HCT116 (cell line): ENCODE results near the gene ADGRB3. TPM values are rescaled to one million over a fixed set of nuclear protein-coding genes. Genes with fewer than 3 reads are reported as not detected.

Source experiments
- ATAC-seq: fragments of 200-7000 bp; cut with Tn5 transposase; 2 replicates; pipeline ENCODE4 v1.9.1; 2020; ENCODE audit warnings: mild to moderate bottlenecking, moderate library complexity
- BruUV-seq: library from RNA; stranded (reverse); fragments of 400-500 nt; replicated peaks from 2 replicates; lab custom pipeline; 2021; lab: Mats Ljungman, UMichigan
- CTCF ChIA-PET: fragments of 300-600 bp; sonication (Branson Sonifier 250); formaldehyde crosslinking; loops from one replicate; lab custom pipeline; 2021; ENCODE audit warnings: antibody characterized with exemption; lab: Charles Lee
- POLR2A ChIA-PET: fragments of 300-600, 350-600 bp; sonication (Branson Sonifier 250); formaldehyde crosslinking; loops from one replicate; lab custom pipeline; 2021; ENCODE audit warnings: antibody characterized with exemption; lab: Charles Lee
- RAD21 ChIA-PET, 2 experiments: fragments of 300-600 bp; sonication (Branson Sonifier 250); formaldehyde crosslinking; loops; one replicate each; lab custom pipeline; 2023; ENCODE audit warnings: low total read pairs in 2 of 2; ENCODE audit not compliant: uncharacterized antibody in 2 of 2, unreplicated experiment in 2 of 2, low non-redundant PET in 1 of 2; lab: Charles Lee
- DNase-seq: peaks from one replicate; pipeline ENCODE4 v3.0.0-alpha.2; 2010; ENCODE audit warnings: low read depth, low spot score
- H2AFZ ChIP-seq: fragments of 200-600 bp; shearing (Covaris generic), sonication (generic); 2 replicates; pipeline ENCODE4 v1.6.1; 2017; ENCODE audit warnings: low read depth, mixed run types, mixed read lengths, antibody characterized with exemption, low read length; ENCODE audit not compliant: poor library complexity, severe bottlenecking
- H3K27ac ChIP-seq: 2 replicates; pipeline ENCODE4 v1.5.1; 2012; ENCODE audit warnings: low read depth, low read length
- H3K27me3 ChIP-seq: fragments of 200-600 bp; sonication (generic); 2 replicates; pipeline ENCODE4 v1.6.1; 2016; ENCODE audit warnings: mixed run types, low read length, mixed read lengths; ENCODE audit not compliant: insufficient read depth
- H3K36me3 ChIP-seq, 2 experiments: fragments of 200-500 bp in 1 of 2; fragments of 200-600 bp in 1 of 2; sonication (Bioruptor generic) in 1 of 2; sonication (generic) in 1 of 2; 2 replicates each; pipeline versions ENCODE4 v1.5.1 to v1.6.1; 2014 to 2016; ENCODE audit warnings: low read length in 2 of 2, inconsistent platforms in 1 of 2, mixed read lengths in 1 of 2, mixed run types in 1 of 2; ENCODE audit not compliant: insufficient read depth in 2 of 2, control insufficient read depth in 1 of 2
- H3K4me1 ChIP-seq, 2 experiments: fragments of 200-600 bp in 1 of 2; sonication (generic) in 1 of 2; 2 replicates each; pipeline versions ENCODE4 v1.5.1 to v1.6.1; 2012 to 2017; ENCODE audit warnings: low read length in 2 of 2, inconsistent platforms in 1 of 2, mild to moderate bottlenecking in 1 of 2, mixed read lengths in 1 of 2, mixed run types in 1 of 2, moderate library complexity in 1 of 2; ENCODE audit not compliant: insufficient read depth in 2 of 2, control insufficient read depth in 1 of 2
- H3K4me2 ChIP-seq: fragments of 200-600 bp; sonication (generic); 2 replicates; pipeline ENCODE4 v1.6.1; 2017; ENCODE audit warnings: mixed run types, low read length, mixed read lengths
- H3K4me3 ChIP-seq, 2 experiments: fragments of 200-600 bp in 1 of 2; sonication (generic) in 1 of 2; replicated peaks in 1 of 2; 2 replicates each; pipeline ENCODE4 v1.5.1; 2011 to 2016; ENCODE audit warnings: low read length in 2 of 2, control low read depth in 1 of 2, low read depth in 1 of 2, mild to moderate bottlenecking in 1 of 2, mixed read lengths in 1 of 2, mixed run types in 1 of 2
- H3K79me2 ChIP-seq: fragments of 200-600 bp; sonication (generic); 2 replicates; pipeline ENCODE4 v1.6.1; 2017; ENCODE audit warnings: mild to moderate bottlenecking, mixed run types, low read length, moderate library complexity, mixed read lengths; ENCODE audit not compliant: insufficient read depth
- H3K9ac ChIP-seq: fragments of 200-600 bp; sonication (generic); 2 replicates; pipeline ENCODE4 v1.6.1; 2016; ENCODE audit warnings: low read length, mixed read lengths
- H3K9me2 ChIP-seq: fragments of 200-600 bp; sonication (generic), shearing (Covaris generic); 2 replicates; pipeline ENCODE4 v1.6.1; 2017; ENCODE audit warnings: mixed run types, mild to moderate bottlenecking, moderate library complexity; ENCODE audit not compliant: insufficient read depth
- H3K9me3 ChIP-seq, 2 experiments: fragments of 200-500 bp in 1 of 2; fragments of 200-600 bp in 1 of 2; sonication (Bioruptor generic) in 1 of 2; sonication (generic) in 1 of 2; 2 replicates each; pipeline ENCODE4 v1.6.1; 2014 to 2017; ENCODE audit warnings: low read length in 2 of 2, mixed read lengths in 2 of 2, inconsistent platforms in 1 of 2, low read depth in 1 of 2, mild to moderate bottlenecking in 1 of 2, mixed run types in 1 of 2, moderate library complexity in 1 of 2; ENCODE audit not compliant: control insufficient read depth in 1 of 2, insufficient read depth in 1 of 2
- H4K20me1 ChIP-seq: fragments of 200-600 bp; sonication (generic), shearing (Covaris generic); 2 replicates; pipeline ENCODE4 v1.6.1; 2017; ENCODE audit warnings: mixed run types, mild to moderate bottlenecking, moderate library complexity; ENCODE audit not compliant: insufficient read depth
- CBX3 ChIP-seq: IDR thresholded peaks from 2 replicates; pipeline ENCODE4 v1.6.1; 2012; ENCODE audit warnings: low read depth
- CEBPB ChIP-seq: IDR thresholded peaks from 2 replicates; pipeline ENCODE4 v1.6.1; 2012; ENCODE audit warnings: low read depth
- EGR1 ChIP-seq: IDR thresholded peaks from 2 replicates; pipeline ENCODE4 v1.6.1; 2012; ENCODE audit warnings: low read depth
- ELF1 ChIP-seq: IDR thresholded peaks from 2 replicates; pipeline ENCODE4 v1.6.1; 2012; ENCODE audit warnings: low read depth, borderline replicate concordance
- EZH2 ChIP-seq: fragments of 200-600 bp; sonication (generic); IDR thresholded peaks from 2 replicates; pipeline ENCODE4 v1.6.1; 2017; ENCODE audit warnings: antibody characterized with exemption, mixed run types
- EZH2phosphoT487 ChIP-seq: fragments of 200-600 bp; IDR thresholded peaks from 2 replicates; pipeline ENCODE4 v1.6.1; 2018; ENCODE audit warnings: antibody characterized with exemption, borderline replicate concordance
- FOSL1 ChIP-seq: IDR thresholded peaks from 2 replicates; pipeline ENCODE4 v1.6.1; 2012; ENCODE audit warnings: low read depth
- POLR2A ChIP-seq: IDR thresholded peaks from 2 replicates; pipeline ENCODE4 v1.7.0; 2011; ENCODE audit warnings: borderline replicate concordance; ENCODE audit not compliant: insufficient read depth, insufficient read length; ENCODE audit errors: extremely low read depth
- POLR2AphosphoS5 ChIP-seq: IDR thresholded peaks from 2 replicates; pipeline ENCODE4 v1.6.1; 2011; ENCODE audit warnings: mild to moderate bottlenecking, low read depth, low read length, moderate library complexity
- RAD21 ChIP-seq: IDR thresholded peaks from 2 replicates; pipeline ENCODE4 v1.6.1; 2012; ENCODE audit warnings: low read depth, mild to moderate bottlenecking
- SIN3A ChIP-seq: IDR thresholded peaks from 2 replicates; pipeline ENCODE4 v1.6.1; 2012; ENCODE audit warnings: low read depth
- SP1 ChIP-seq: IDR thresholded peaks from 2 replicates; pipeline ENCODE4 v1.6.1; 2012; ENCODE audit warnings: low read depth
- SRF ChIP-seq: IDR thresholded peaks from 2 replicates; pipeline ENCODE4 v1.6.1; 2012; ENCODE audit warnings: low read depth
- TCF7L2 ChIP-seq: IDR thresholded peaks from 2 replicates; pipeline ENCODE4 v1.7.0; 2011; ENCODE audit warnings: borderline replicate concordance, inconsistent platforms; ENCODE audit not compliant: insufficient read depth, insufficient read length; ENCODE audit errors: extremely low read depth
- YY1 ChIP-seq: IDR thresholded peaks from 2 replicates; pipeline ENCODE4 v1.6.1; 2011; ENCODE audit warnings: low read length, low read depth, moderate library complexity, mild to moderate bottlenecking; ENCODE audit not compliant: insufficient replicate concordance; ENCODE audit errors: extremely low read depth
- ZBTB33 ChIP-seq: IDR thresholded peaks from 2 replicates; pipeline ENCODE4 v1.6.1; 2011; ENCODE audit warnings: mild to moderate bottlenecking, low read length, moderate library complexity; ENCODE audit not compliant: insufficient replicate concordance; ENCODE audit errors: extremely low read depth
- ZNF274 ChIP-seq: fragments of 200-500 bp; sonication (Bioruptor generic); IDR thresholded peaks from 2 replicates; pipeline ENCODE4 v1.6.1; 2014; ENCODE audit warnings: mild to moderate bottlenecking, low read depth, low read length, inconsistent platforms
- intact Hi-C: fragments of 100-400 bp; cut with micrococcal nuclease; formaldehyde crosslinking; loops from 2 replicates; pipeline ENCODE4 v1.10.0; 2022
- total RNA-seq: library from RNA; stranded (reverse); gene quantifications from one replicate; pipeline ENCODE4 v1.2.1, GENCODE V29; 2021; ENCODE audit not compliant: unreplicated experiment
- TF ChIP-seq, protein P1 (sequence below): IDR thresholded peaks from 2 replicates; pipeline ENCODE4 v1.6.1; 2012
- TF ChIP-seq, protein P2 (sequence below): IDR thresholded peaks from 2 replicates; pipeline ENCODE4 v1.6.1; 2012
- TF ChIP-seq, protein P3 (sequence below), 3 experiments: fragments of 200-600 bp in 1 of 3; sonication (generic) in 1 of 3; IDR thresholded peaks in 2 of 3; conservative IDR thresholded peaks in 1 of 3; 2 replicates each; pipeline ENCODE4 v1.5.1; 2012 to 2017; ENCODE audit warnings: low read depth in 2 of 3, low read length in 2 of 3, antibody characterized with exemption in 1 of 3, borderline replicate concordance in 1 of 3, control low read depth in 1 of 3, mild to moderate bottlenecking in 1 of 3, mixed read lengths in 1 of 3, mixed run types in 1 of 3, moderate library complexity in 1 of 3; ENCODE audit not compliant: insufficient read depth in 1 of 3

The ADGRB3 gene
- total RNA-seq, 1 experiment from 2014 or later = not detected

DNA sequence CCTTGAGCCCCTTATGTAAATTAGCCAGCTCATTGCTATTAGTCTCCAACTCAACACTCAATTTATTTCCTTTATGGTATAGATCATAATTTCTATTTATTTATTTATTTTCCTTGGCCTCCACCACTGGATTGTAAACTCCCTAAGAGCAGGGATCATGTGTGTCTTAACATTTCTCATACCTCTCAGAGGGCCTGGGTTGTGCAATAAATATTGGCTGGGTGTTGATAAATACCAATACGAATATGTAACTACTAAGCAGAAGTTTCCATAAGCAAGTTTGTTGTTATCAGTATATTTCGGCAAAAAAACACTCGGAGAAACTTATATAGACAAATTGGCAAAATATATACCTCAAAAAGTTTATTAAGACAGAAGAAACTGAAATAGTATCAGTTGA, 257.4 kb downstream of the ADGRB3 start:
- H3K36me3 ChIP-seq = no peaks in the 10 kb centered on the region
- no peak overlapping the region for H3K4me2 ChIP-seq
- H3K4me1 ChIP-seq = no peaks in the 10 kb centered on the region
- H3K9ac ChIP-seq = no peak overlapping the region
- peaks cover 6 to 10% of the 10 kb centered on the region in 2 experiments; a peak in 2 of 4 replicates for H3K9me3 ChIP-seq
- ATAC-seq (no peak), DNase-seq (no peak)
- ChIA-PET POLR2A (no interaction called here), RAD21 (no interaction called here), CTCF (no interaction called here)
- H2AFZ ChIP-seq = no peak overlapping the region
- H3K9me2 ChIP-seq = no peaks in the 10 kb centered on the region
- intact Hi-C loops = no loop called here
- H3K27ac ChIP-seq = no peak overlapping the region
- H3K27me3 ChIP-seq = no peaks in the 10 kb centered on the region
- no peak for TF ChIP-seq EZH2
- TF ChIP-seq RAD21 = no peak
- TF ChIP-seq ZNF274 = no peak
- no peak for TF ChIP-seq POLR2A
- TF ChIP-seq, protein P1, sequence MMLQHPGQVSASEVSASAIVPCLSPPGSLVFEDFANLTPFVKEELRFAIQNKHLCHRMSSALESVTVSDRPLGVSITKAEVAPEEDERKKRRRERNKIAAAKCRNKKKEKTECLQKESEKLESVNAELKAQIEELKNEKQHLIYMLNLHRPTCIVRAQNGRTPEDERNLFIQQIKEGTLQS = no peak
- TF ChIP-seq EGR1 = no peak
- TF ChIP-seq, protein P2, sequence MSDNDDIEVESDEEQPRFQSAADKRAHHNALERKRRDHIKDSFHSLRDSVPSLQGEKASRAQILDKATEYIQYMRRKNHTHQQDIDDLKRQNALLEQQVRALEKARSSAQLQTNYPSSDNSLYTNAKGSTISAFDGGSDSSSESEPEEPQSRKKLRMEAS = no peak
- TF ChIP-seq TCF7L2 = no peak
- TF ChIP-seq EZH2phosphoT487 = no peak
- no peak for TF ChIP-seq ZBTB33
- no peak for TF ChIP-seq CEBPB
- TF ChIP-seq SIN3A = no peak
- no peak for TF ChIP-seq SP1
- TF ChIP-seq SRF = no peak
- TF ChIP-seq CBX3 = no peak
- no peak for TF ChIP-seq ELF1
- TF ChIP-seq FOSL1 = no peak
- TF ChIP-seq YY1 = no peak
- TF ChIP-seq POLR2AphosphoS5 = no peak
- TF ChIP-seq, protein P3, sequence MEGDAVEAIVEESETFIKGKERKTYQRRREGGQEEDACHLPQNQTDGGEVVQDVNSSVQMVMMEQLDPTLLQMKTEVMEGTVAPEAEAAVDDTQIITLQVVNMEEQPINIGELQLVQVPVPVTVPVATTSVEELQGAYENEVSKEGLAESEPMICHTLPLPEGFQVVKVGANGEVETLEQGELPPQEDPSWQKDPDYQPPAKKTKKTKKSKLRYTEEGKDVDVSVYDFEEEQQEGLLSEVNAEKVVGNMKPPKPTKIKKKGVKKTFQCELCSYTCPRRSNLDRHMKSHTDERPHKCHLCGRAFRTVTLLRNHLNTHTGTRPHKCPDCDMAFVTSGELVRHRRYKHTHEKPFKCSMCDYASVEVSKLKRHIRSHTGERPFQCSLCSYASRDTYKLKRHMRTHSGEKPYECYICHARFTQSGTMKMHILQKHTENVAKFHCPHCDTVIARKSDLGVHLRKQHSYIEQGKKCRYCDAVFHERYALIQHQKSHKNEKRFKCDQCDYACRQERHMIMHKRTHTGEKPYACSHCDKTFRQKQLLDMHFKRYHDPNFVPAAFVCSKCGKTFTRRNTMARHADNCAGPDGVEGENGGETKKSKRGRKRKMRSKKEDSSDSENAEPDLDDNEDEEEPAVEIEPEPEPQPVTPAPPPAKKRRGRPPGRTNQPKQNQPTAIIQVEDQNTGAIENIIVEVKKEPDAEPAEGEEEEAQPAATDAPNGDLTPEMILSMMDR (IDR thresholded peaks at IDR 0.05 in 2 of 3, conservative IDR thresholded peaks at IDR 0.05 in 1 of 3; ENCODE audit: borderline replicate concordance in 1 of 3, insufficient read depth in 1 of 3, low read depth in 2 of 3, low read length in 2 of 3) = no peak
- no peaks in the 10 kb centered on the region for H3K79me2 ChIP-seq
- no peaks in the 10 kb centered on the region for H4K20me1 ChIP-seq
- no TSS peak for BruUV-seq
- H3K4me3 ChIP-seq = no peak overlapping the region
